Stimulated activated CD4-positive, alpha-beta T cell treated with anti-CD3 and anti-CD28 coated beads, Interleukin-4, amount 100 ng/mL, for 48 hours (primary cell): ENCODE results near the gene COL16A1.

ENCODE experiments used
- DNase-seq, 2 donors: peaks; one replicate each; pipeline ENCODE4 v3.0.0-alpha.2; 2020; ENCODE audit warnings: low read depth in 2 of 2

The COL16A1 gene

GRCh38 chr1:31665234-31665878, 38.5 kb downstream of the COL16A1 start:
- DNase-seq = no peak

- DNase-seq = no peak
These were observed 39.3 kb downstream of the COL16A1 start for GRCh38 chr1:31664528-31664927.

GRCh38 chr1:31663622-31664452, 40.0 kb downstream of the COL16A1 start:
- peak; percentile 35 to 58 for DNase-seq

- DNase-seq = no peak
These were observed 41.4 kb downstream of the COL16A1 start for GRCh38 chr1:31662463-31662862.

- DNase-seq = no peak
These were observed 42.0 kb downstream of the COL16A1 start for GRCh38 chr1:31661856-31662255.

GRCh38 chr1:31660871-31661455, 42.9 kb downstream of the COL16A1 start:
- no peak for DNase-seq

GRCh38 chr1:31659889-31660288, 43.9 kb downstream of the COL16A1 start:
- no peak for DNase-seq

- no peak for DNase-seq
These were observed 45.1 kb downstream of the COL16A1 start for GRCh38 chr1:31658721-31659120.

- no peak for DNase-seq
These were observed 45.8 kb downstream of the COL16A1 start for GRCh38 chr1:31657972-31658510.

GRCh38 chr1:31657020-31657804, 46.6 kb downstream of the COL16A1 start:
- no peak for DNase-seq

GRCh38 chr1:31655756-31656155, 48.1 kb downstream of the COL16A1 start:
- no peak for DNase-seq

GRCh38 chr1:31655104-31655503, 48.7 kb downstream of the COL16A1 start:
- DNase-seq = no peak

GRCh38 chr1:31654474-31654776, 49.4 kb downstream of the COL16A1 start:
- DNase-seq = no peak

- no peak for DNase-seq
These were observed 49.9 kb downstream of the COL16A1 start for GRCh38 chr1:31653717-31654473.

GRCh38 chr1:31652891-31653499, 50.8 kb downstream of the COL16A1 start:
- no peak for DNase-seq

- DNase-seq = no peak
These were observed 52.1 kb downstream of the COL16A1 start for GRCh38 chr1:31651766-31652165.

- no peak for DNase-seq
These were observed 52.8 kb downstream of the COL16A1 start for GRCh38 chr1:31651089-31651420.

GRCh38 chr1:31650161-31651088, 53.4 kb downstream of the COL16A1 start:
- DNase-seq = no peak

GRCh38 chr1:31648641-31649357, 55.0 kb downstream of the COL16A1 start:
- no peak for DNase-seq
